ENCODE measurements around the gene FBXW2.
A peak's percentile ranks its signal among the peaks of the same experiment; 100 is the strongest.

Gene FBXW2

DNA sequence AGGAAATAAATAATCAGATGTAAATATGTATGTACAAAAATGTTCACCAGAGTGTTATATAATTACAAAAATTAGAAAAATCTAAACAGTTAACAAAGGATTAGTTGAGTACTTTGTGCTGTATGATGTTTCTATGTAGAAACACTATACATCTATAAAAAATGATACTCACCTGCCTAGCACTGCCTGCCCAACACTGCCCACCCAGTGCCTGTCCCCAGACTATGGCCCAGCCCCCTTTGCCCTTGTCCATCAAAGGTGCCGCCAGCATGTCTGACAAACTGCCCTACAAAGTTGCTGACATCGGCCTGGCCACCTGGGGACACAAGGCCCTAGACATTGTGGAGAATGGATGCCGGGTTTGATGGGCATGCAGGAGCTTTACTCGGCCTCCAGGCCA, 72.8 kb downstream of the FBXW2 start:
- no peak for DNase-seq (ENCODE audit: low read depth)
- H3K4me3 ChIP-seq (ENCODE audit: low read depth, low read length), result no peak overlapping the region
- in situ Hi-C loops (cut with HindIII; ENCODE audit: low sequenced_read_pairs), result no loop called here
- TF ChIP-seq, protein P1, sequence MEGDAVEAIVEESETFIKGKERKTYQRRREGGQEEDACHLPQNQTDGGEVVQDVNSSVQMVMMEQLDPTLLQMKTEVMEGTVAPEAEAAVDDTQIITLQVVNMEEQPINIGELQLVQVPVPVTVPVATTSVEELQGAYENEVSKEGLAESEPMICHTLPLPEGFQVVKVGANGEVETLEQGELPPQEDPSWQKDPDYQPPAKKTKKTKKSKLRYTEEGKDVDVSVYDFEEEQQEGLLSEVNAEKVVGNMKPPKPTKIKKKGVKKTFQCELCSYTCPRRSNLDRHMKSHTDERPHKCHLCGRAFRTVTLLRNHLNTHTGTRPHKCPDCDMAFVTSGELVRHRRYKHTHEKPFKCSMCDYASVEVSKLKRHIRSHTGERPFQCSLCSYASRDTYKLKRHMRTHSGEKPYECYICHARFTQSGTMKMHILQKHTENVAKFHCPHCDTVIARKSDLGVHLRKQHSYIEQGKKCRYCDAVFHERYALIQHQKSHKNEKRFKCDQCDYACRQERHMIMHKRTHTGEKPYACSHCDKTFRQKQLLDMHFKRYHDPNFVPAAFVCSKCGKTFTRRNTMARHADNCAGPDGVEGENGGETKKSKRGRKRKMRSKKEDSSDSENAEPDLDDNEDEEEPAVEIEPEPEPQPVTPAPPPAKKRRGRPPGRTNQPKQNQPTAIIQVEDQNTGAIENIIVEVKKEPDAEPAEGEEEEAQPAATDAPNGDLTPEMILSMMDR (IDR thresholded peaks at IDR 0.05; ENCODE audit: low read depth, low read length, missing control alignments), result no peak

DNA sequence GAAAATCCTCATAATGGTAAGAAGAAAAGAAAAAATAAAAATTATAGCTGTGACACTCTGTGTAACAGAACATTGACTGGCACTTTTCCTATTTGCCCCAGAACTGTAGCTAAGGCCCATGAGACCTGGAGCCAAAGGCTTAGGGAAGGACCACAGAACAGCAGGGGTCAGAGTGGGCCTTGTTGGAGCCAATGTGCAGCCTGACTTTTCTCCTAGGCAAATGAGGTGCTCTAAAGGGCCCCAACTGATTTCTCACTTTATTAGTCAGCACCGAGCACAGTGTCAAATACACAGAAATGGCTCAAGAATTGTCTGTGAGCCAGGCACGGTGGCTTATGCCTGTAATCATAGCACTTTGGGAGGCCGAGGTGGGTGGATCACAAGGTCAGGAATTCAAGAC, 74.9 kb downstream of the FBXW2 start:
- TF ChIP-seq, protein P1 (IDR thresholded peaks at IDR 0.05; ENCODE audit: low read depth, low read length, missing control alignments), result no peak
- DNase-seq (ENCODE audit: low read depth), result no peak
- in situ Hi-C loops (cut with HindIII; ENCODE audit: low sequenced_read_pairs), result no loop called here

DNA sequence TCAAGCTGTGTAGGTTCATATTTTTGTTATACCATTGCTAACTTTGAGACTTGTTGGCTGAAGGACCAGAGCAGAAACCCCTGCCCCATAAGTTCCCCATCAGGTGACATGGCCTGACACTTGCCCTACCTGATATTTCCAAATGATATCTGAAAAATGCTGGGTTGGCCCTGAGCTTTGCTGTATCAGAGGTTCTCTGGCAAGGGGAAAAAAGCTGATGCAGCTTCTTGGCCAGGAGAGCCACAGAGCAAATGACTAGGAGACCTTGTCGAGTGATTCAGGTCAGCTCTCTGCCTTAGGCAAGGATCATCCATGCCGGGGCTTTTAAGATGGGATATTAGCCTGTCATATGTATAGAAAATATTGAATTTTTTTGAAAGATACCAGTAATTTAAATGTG, 76.0 kb downstream of the FBXW2 start:
- no peak for DNase-seq (ENCODE audit: low read depth)
- TF ChIP-seq, protein P1 (IDR thresholded peaks at IDR 0.05; ENCODE audit: low read depth, low read length, missing control alignments), result no peak
- in situ Hi-C loops (cut with HindIII; ENCODE audit: low sequenced_read_pairs), result no loop called here
- H3K4me3 ChIP-seq (ENCODE audit: low read depth, low read length), result no peak overlapping the region

More for the DNA sequence above, 74.9 kb downstream of the FBXW2 start:
- H3K4me3 ChIP-seq (ENCODE audit: low read depth, low read length), result no peak overlapping the region

DNA sequence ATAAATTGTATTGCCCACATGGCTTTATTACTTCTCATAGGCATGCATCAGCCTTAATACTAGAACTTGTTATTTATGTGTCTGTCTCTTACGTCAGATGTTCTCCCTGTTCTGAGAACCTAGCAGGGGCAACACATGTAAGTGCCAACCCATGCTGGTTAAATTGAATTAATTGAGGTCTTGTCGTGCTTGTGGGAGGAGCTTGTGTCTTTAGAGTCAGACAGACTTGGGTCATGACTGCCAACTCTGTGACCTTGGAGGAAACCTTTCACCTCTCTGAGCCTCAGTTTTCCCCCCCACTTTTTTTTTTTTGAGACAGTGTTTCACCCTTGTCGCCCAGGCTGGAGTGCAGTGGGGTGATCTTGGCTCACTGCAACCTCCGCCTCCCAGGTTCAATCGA, 76.7 kb downstream of the FBXW2 start:
- TF ChIP-seq, protein P1 (IDR thresholded peaks at IDR 0.05; ENCODE audit: low read depth, low read length, missing control alignments), result no peak
- in situ Hi-C loops (cut with HindIII; ENCODE audit: low sequenced_read_pairs), result no loop called here
- no peak for DNase-seq (ENCODE audit: low read depth)
- H3K4me3 ChIP-seq (ENCODE audit: low read depth, low read length), result no peak overlapping the region

DNA sequence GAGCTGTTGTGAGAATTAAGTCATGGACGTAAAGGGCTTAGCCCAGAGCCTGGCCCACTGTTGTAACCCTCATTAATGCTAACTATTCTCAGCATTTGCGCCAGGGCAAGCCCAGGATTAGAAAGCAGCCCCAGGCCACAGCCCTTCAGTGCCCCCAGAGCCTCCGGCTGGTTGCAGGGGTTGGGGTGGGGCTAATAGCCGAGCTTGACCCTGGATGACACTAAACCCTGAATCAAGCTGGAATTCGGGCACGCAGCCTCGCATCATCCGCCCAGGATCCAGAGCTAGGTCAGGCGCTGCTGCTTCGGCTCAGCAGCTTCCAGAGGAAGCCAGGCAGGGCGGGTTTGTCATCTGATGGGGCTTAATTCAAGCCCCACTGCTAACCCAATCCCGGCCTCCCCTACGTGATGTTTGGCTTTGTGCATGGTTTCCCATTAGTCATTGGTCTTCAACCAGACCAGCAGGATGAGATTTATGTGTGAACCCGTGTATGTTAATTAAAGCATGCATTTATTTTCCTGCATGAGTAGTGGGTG, 77.8 kb downstream of the FBXW2 start:
- in situ Hi-C loops (cut with HindIII; ENCODE audit: low sequenced_read_pairs), result no loop called here
- peak overlapping the region; percentile 59 for H3K4me3 ChIP-seq (ENCODE audit: low read depth, low read length)
- TF ChIP-seq, protein P1 (IDR thresholded peaks at IDR 0.05; ENCODE audit: low read depth, low read length, missing control alignments), result no peak
- peak; percentile 57 for DNase-seq (ENCODE audit: low read depth)

DNA sequence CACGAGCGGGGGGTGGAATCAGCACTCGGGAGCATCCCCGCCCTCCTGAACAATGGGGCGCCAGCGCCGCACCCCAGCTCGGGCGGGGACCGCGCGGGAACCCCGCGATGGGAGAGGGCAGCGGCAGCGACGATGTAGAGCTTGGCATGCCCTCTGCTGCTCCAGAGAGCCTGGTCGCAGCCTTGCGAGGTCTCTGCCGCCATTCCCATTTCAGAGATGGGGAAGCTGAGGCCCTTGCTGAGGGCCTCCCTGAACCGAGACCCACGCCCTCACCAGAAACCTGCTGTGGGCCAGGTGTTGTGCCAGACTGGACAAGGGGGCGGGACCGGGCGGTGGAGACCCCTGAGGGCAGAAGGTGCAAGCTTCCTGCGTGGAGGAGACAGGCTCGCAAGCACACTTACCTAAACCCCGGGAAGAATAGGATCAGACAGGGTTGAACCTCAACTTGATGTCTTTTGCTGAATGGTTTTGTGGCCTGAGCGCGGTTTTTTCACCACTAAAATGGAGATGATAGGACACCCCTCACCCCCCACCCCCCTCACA, 78.3 kb downstream of the FBXW2 start:
- DNase-seq (ENCODE audit: low read depth), result no peak
- TF ChIP-seq, protein P1 (IDR thresholded peaks at IDR 0.05; ENCODE audit: low read depth, low read length, missing control alignments), result no peak
- in situ Hi-C loops (cut with HindIII; ENCODE audit: low sequenced_read_pairs), result no loop called here
- H3K4me3 ChIP-seq (ENCODE audit: low read depth, low read length), result peak overlapping the region; percentile 59

Measured in astrocyte of the cerebellum (primary cell).